Upper lobe of left lung (tissue), 6 donors: ENCODE data around the gene SORCS3. TPM values are rescaled to one million over a fixed set of nuclear protein-coding genes. Genes with fewer than 3 reads are reported as not detected.

Experiments used
- ATAC-seq, 2 donors: fragments of 200-7000 bp; cut with Tn5 transposase; one replicate each; pipeline ENCODE4 v1.9.1; 2022; ENCODE audit warnings: mild to moderate bottlenecking in 2 of 2, moderate library complexity in 2 of 2; ENCODE audit not compliant: low FRiP score in 2 of 2
- DNase-seq, 2 donors: peaks; one replicate each; pipeline ENCODE4 v3.0.0-alpha.2; 2019 to 2020
- H3K27ac ChIP-seq, 4 donors: fragments of 200-600 bp; sonication (generic); one replicate each; pipeline ENCODE4 v1.5.1; 2016 to 2019
- H3K27me3 ChIP-seq, 4 donors: fragments of 200-600 bp; sonication (generic); one replicate each; pipeline ENCODE4 v1.5.1; 2017 to 2019
- H3K36me3 ChIP-seq, 4 donors: fragments of 200-600 bp; sonication (generic); one replicate each; pipeline ENCODE4 v1.5.1; 2016 to 2019
- H3K4me1 ChIP-seq, 4 donors: fragments of 200-600 bp; sonication (generic); one replicate each; pipeline ENCODE4 v1.5.1; 2018 to 2019
- H3K4me3 ChIP-seq, 4 donors: fragments of 200-600 bp; sonication (generic); one replicate each; pipeline ENCODE4 v1.5.1; 2017 to 2019; ENCODE audit warnings: mild to moderate bottlenecking in 2 of 4, moderate library complexity in 1 of 4
- H3K9me3 ChIP-seq, 4 donors: fragments of 200-600 bp; sonication (generic); one replicate each; pipeline ENCODE4 v1.5.1; 2018 to 2019
- CTCF ChIP-seq, 6 experiments: fragments of 450-650 bp in 4 of 6; fragments of 200-600 bp in 2 of 6; sonication (generic) in 2 of 6; IDR thresholded peaks; one replicate each; pipeline ENCODE4 v1.5.1; 2016 to 2019; ENCODE audit warnings: antibody characterized with exemption in 6 of 6
- EP300 ChIP-seq, 4 donors: sonication (generic); formaldehyde crosslinking; IDR thresholded peaks; one replicate each; pipeline ENCODE4 v1.5.1; 2017; ENCODE audit warnings: antibody characterized with exemption in 4 of 4, control low read depth in 2 of 4
- POLR2A ChIP-seq, 4 donors: fragments of 450-650 bp; IDR thresholded peaks; one replicate each; pipeline ENCODE4 v1.5.1; 2016 to 2017; ENCODE audit warnings: antibody characterized with exemption in 4 of 4, mild to moderate bottlenecking in 2 of 4
- POLR2AphosphoS5 ChIP-seq, 2 donors: sonication (generic); formaldehyde crosslinking; IDR thresholded peaks; one replicate each; pipeline ENCODE4 v1.5.1; 2017; ENCODE audit warnings: antibody characterized with exemption in 2 of 2
- WGBS, 2 donors: methylation state at CpG; one replicate each; pipeline ENCODE4 v1.1.5; 2017 to 2018; 5-methylcytosine and 5-hydroxymethylcytosine counted together
- total RNA-seq, 6 donors: library from RNA; depleted of rRNA in 4 of 6; stranded (reverse); fragments of >200 nt in 4 of 6; gene quantifications; one replicate each; pipeline versions ENCODE4 v1.1.0 to v1.2.1, GENCODE V29; 2016 to 2021
- donor health status: DM: no; HTN: no; CAD: no; lungs with moderate emphysema.
- donor health status: DM: no; HTN: yes; CAD: no; lungs with severe emphysema.

SORCS3 gene
- total RNA-seq, 6 donors from 2014 or later = not detected

GRCh38 chr10:105266966-105267539, 626.0 kb downstream of the SORCS3 start:
- TF ChIP-seq POLR2A (IDR thresholded peaks at IDR 0.05) (no peak), EP300 (IDR thresholded peaks at IDR 0.05) (no peak), CTCF (IDR thresholded peaks at IDR 0.05) (no peak), POLR2AphosphoS5 (IDR thresholded peaks at IDR 0.05) (no peak)
- Histone ChIP-seq H3K4me1 (no peaks in the 10 kb centered on the region), H3K4me3 (no peak overlapping the region), H3K27me3 (no peaks in the 10 kb centered on the region), H3K36me3 (no peaks in the 10 kb centered on the region), H3K9me3 (no peaks in the 10 kb centered on the region), H3K27ac (no peak overlapping the region)
- DNase-seq (no peak), ATAC-seq (no peak)
- 68 to 71% methylated on average over 7 of the region's 7 CpGs for WGBS, 2 donors

GRCh38 chr10:105268961-105269360, 627.9 kb downstream of the SORCS3 start:
- ATAC-seq (no peak), DNase-seq (no peak)
- no peak overlapping the region for H3K27ac ChIP-seq
- no peaks in the 10 kb centered on the region for H3K4me1 ChIP-seq
- TF ChIP-seq POLR2A (IDR thresholded peaks at IDR 0.05) = no peak
- no peak for TF ChIP-seq EP300 (IDR thresholded peaks at IDR 0.05)
- TF ChIP-seq CTCF (IDR thresholded peaks at IDR 0.05) = no peak
- no peak for TF ChIP-seq POLR2AphosphoS5 (IDR thresholded peaks at IDR 0.05)
- no peaks in the 10 kb centered on the region for H3K36me3 ChIP-seq
- WGBS, 2 donors = 50 to 69% methylated on average over 1 of the region's 1 CpG
- no peak overlapping the region for H3K4me3 ChIP-seq
- H3K27me3 ChIP-seq = no peaks in the 10 kb centered on the region
- H3K9me3 ChIP-seq = no peaks in the 10 kb centered on the region

DNA sequence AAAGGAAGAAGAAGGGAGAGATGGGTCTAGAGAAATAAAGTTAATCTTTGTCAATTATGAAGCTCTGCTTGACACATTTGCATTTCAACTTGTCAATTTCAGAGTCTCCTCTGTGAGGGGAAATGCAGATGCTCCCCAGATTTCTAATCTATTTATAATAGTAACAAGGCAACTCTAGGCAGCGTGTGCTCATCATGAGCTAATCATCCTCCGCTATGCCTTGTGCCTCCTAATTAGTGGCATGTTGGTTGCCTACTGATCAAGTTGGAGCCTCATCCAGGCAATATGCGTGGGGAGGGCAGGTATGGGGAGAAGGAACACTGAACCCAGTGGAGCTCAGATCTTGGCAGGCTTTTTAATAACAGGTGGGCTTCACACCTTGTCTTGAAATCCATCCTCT, 628.6 kb downstream of the SORCS3 start:
- TF ChIP-seq POLR2A (IDR thresholded peaks at IDR 0.05) = no peak
- TF ChIP-seq POLR2AphosphoS5 (IDR thresholded peaks at IDR 0.05) = no peak
- no peak for TF ChIP-seq CTCF (IDR thresholded peaks at IDR 0.05)
- no peak for TF ChIP-seq EP300 (IDR thresholded peaks at IDR 0.05)
- WGBS, 2 donors = 85 to 92% methylated on average over 3 of the region's 3 CpGs
- Histone ChIP-seq H3K36me3 (no peaks in the 10 kb centered on the region), H3K4me1 (no peaks in the 10 kb centered on the region), H3K4me3 (no peak overlapping the region), H3K27me3 (no peaks in the 10 kb centered on the region), H3K9me3 (no peaks in the 10 kb centered on the region), H3K27ac (no peak overlapping the region)
- DNase-seq (no peak), ATAC-seq (no peak)

DNA sequence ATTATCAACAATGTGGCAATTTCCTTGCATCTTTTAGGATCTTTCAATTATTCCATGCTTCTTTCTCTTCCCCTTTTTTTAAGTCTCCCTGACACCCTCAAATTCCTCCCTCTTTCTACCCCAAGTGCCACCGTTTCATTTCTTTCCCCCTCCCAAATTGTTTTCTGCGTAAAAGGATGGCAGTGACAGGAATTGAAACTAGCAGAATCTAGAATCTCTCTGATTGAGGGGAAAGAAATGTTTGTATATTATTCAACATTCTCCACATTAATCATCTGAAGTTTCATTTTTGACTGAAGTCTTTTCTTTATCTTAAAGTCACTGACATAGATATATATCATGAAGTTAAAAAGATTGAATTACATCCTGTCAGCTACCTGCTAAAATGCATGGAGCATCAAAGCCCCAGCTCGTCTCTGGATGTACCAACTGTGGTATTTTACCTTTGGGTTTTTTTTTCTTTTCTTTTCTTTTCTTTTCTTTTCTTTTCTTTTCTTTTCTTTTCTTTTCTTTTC, 633.5 kb downstream of the SORCS3 start:
- Histone ChIP-seq H3K4me3 (no peak overlapping the region), H3K27ac (no peak overlapping the region), H3K4me1 (no peaks in the 10 kb centered on the region), H3K9me3 (no peaks in the 10 kb centered on the region), H3K36me3 (no peaks in the 10 kb centered on the region), H3K27me3 (no peaks in the 10 kb centered on the region)
- DNase-seq (no peak), ATAC-seq (no peak)
- 42 to 54% methylated on average over 3 of the region's 3 CpGs for WGBS, 2 donors
- TF ChIP-seq POLR2A (IDR thresholded peaks at IDR 0.05) (no peak), EP300 (IDR thresholded peaks at IDR 0.05) (no peak), POLR2AphosphoS5 (IDR thresholded peaks at IDR 0.05) (no peak), CTCF (IDR thresholded peaks at IDR 0.05) (no peak)

- H3K36me3 ChIP-seq = no peaks in the 10 kb centered on the region
- DNase-seq = no peak
- no peaks in the 10 kb centered on the region for H3K4me1 ChIP-seq
- no peak overlapping the region for H3K4me3 ChIP-seq
- no peaks in the 10 kb centered on the region for H3K9me3 ChIP-seq
- 92% methylated on average over 7 of the region's 7 CpGs for WGBS, 2 donors
- TF ChIP-seq EP300 (IDR thresholded peaks at IDR 0.05) = no peak
- no peak for TF ChIP-seq POLR2AphosphoS5 (IDR thresholded peaks at IDR 0.05)
- H3K27ac ChIP-seq = no peak overlapping the region
- no peak for ATAC-seq
- no peaks in the 10 kb centered on the region for H3K27me3 ChIP-seq
Measured at GRCh38 chr10:105278439-105278838, 637.3 kb downstream of the SORCS3 start.
